GM12878 (cell line): Measurements from ENCODE around the gene OLA1. TPM values are rescaled to one million over a fixed set of nuclear protein-coding genes. Genes with fewer than 3 reads are reported as not detected.

Experiments used
- ATAC-seq: fragments of 200-7000 bp; cut with Tn5 transposase; 3 replicates; pipeline ENCODE4 v1.9.1; 2020; ENCODE audit warnings: mild to moderate bottlenecking, moderate library complexity
- BruUV-seq: library from RNA; stranded (reverse); fragments of 400-500 nt; replicated peaks from 2 replicates; lab custom pipeline; 2021; lab: Mats Ljungman, UMichigan
- CTCF ChIA-PET: fragments of 300-600 bp; sonication (Branson Sonifier 250); formaldehyde crosslinking; extraction: SDS; loops from one replicate; lab custom pipeline; 2021; ENCODE audit warnings: inconsistent platforms; lab: Yijun Ruan, JAX
- POLR2A ChIA-PET: fragments of 350-600 bp; formaldehyde crosslinking; extraction: SDS; loops from one replicate; lab custom pipeline; 2021; ENCODE audit warnings: inconsistent platforms; lab: Charles Lee
- RAD21 ChIA-PET: fragments of 300-600 bp; sonication (Branson Sonifier 250); formaldehyde crosslinking; loops from one replicate; lab custom pipeline; 2023; ENCODE audit warnings: antibody characterized with exemption; ENCODE audit not compliant: unreplicated experiment; lab: Charles Lee
- SMC1A ChIA-PET: fragments of 300-600 bp; sonication (Branson Sonifier 250); formaldehyde crosslinking; loops from one replicate; lab custom pipeline; 2023; ENCODE audit not compliant: unreplicated experiment, uncharacterized antibody; lab: Charles Lee
- DNase-seq: peaks from one replicate; pipeline ENCODE4 v3.0.0-alpha.2; 2011; ENCODE audit warnings: low read depth, low spot score
- FAIRE-seq: peaks from 3 replicates; lab custom pipeline; 2011; peaks lifted over from hg19 to GRCh38; lab: Jason Lieb, UNC
- H2AFZ ChIP-seq: 2 replicates; pipeline ENCODE4 v1.6.0; 2011; ENCODE audit warnings: low read depth, low read length, control low read depth; ENCODE audit not compliant: control insufficient read depth
- H3K27ac ChIP-seq: 2 replicates; pipeline ENCODE4 v1.5.1; 2011; ENCODE audit warnings: control low read depth; ENCODE audit not compliant: control insufficient read depth, insufficient read depth
- H3K27me3 ChIP-seq, 2 experiments: replicated peaks in 1 of 2; 2 replicates each; pipeline versions ENCODE4 v1.6.0 to v1.6.1; 2011; ENCODE audit warnings: low read length in 1 of 2; ENCODE audit not compliant: control insufficient read depth in 2 of 2, insufficient read depth in 2 of 2
- H3K36me3 ChIP-seq, 2 experiments: 2 replicates each; pipeline ENCODE4 v1.5.1; 2011; ENCODE audit warnings: low read length in 1 of 2; ENCODE audit not compliant: control insufficient read depth in 2 of 2, insufficient read depth in 2 of 2
- H3K4me1 ChIP-seq: 2 replicates; pipeline ENCODE4 v1.6.1; 2011; ENCODE audit warnings: mild to moderate bottlenecking, low read length, moderate library complexity, mixed read lengths; ENCODE audit not compliant: control insufficient read depth, insufficient read depth
- H3K4me2 ChIP-seq: 2 replicates; pipeline ENCODE4 v1.6.0; 2011; ENCODE audit warnings: control low read depth; ENCODE audit not compliant: control insufficient read depth, insufficient read depth
- H3K4me3 ChIP-seq: fragments of 200-600 bp; sonication (generic); 2 replicates; pipeline ENCODE4 v1.5.1; 2016
- H3K79me2 ChIP-seq: 2 replicates; pipeline ENCODE4 v1.6.0; 2011; ENCODE audit warnings: low read length; ENCODE audit not compliant: control insufficient read depth, insufficient read depth
- H3K9ac ChIP-seq: 2 replicates; pipeline ENCODE4 v1.8.0; 2011; ENCODE audit warnings: low read length, control low read depth, mixed read lengths; ENCODE audit not compliant: control insufficient read depth, insufficient read depth
- H3K9me3 ChIP-seq: replicated peaks from 3 replicates; pipeline ENCODE4 v1.5.1; 2011; ENCODE audit warnings: mild to moderate bottlenecking, low read length; ENCODE audit not compliant: control insufficient read depth, insufficient read depth
- H4K20me1 ChIP-seq: 2 replicates; pipeline ENCODE4 v1.6.0; 2011; ENCODE audit not compliant: control insufficient read depth, insufficient read depth
- CREM ChIP-seq: IDR thresholded peaks from 2 replicates; pipeline ENCODE4 v1.6.1; 2014; ENCODE audit warnings: antibody characterized with exemption, low read depth
- ESRRA ChIP-seq: IDR thresholded peaks from 2 replicates; pipeline ENCODE4 v1.6.1; 2012; ENCODE audit warnings: mild to moderate bottlenecking, low read length, improper control_type of control experiment
- ETV6 ChIP-seq, 2 experiments: fragments of 450-650 bp in 1 of 2; IDR thresholded peaks in 1 of 2; conservative IDR thresholded peaks in 1 of 2; 2 replicates each; pipeline ENCODE4 v1.6.1; 2014; ENCODE audit warnings: antibody characterized with exemption in 1 of 2, borderline replicate concordance in 1 of 2, low read depth in 1 of 2, mild to moderate bottlenecking in 1 of 2, moderate library complexity in 1 of 2
- IRF4 ChIP-seq: IDR thresholded peaks from 2 replicates; pipeline ENCODE4 v1.6.1; 2011; ENCODE audit warnings: low read depth, low read length
- IRF5 ChIP-seq: fragments of 450-650 bp; IDR thresholded peaks from 2 replicates; pipeline ENCODE4 v1.6.1; 2017; ENCODE audit warnings: borderline replicate concordance
- MTA3 ChIP-seq: IDR thresholded peaks from 2 replicates; pipeline ENCODE4 v1.6.1; 2012; ENCODE audit warnings: low read length, inconsistent platforms, borderline replicate concordance
- NBN ChIP-seq: fragments of 450-650 bp; IDR thresholded peaks from 2 replicates; pipeline ENCODE4 v1.6.1; 2016
- NFIC ChIP-seq: IDR thresholded peaks from 2 replicates; pipeline ENCODE4 v1.6.1; 2012; ENCODE audit warnings: low read depth, mild to moderate bottlenecking, inconsistent platforms, low read length, moderate library complexity
- PKNOX1 ChIP-seq: fragments of 450-650 bp; IDR thresholded peaks from 2 replicates; pipeline ENCODE4 v1.6.1; 2016; ENCODE audit warnings: mild to moderate bottlenecking
- SMAD1 ChIP-seq: fragments of 450-650 bp; IDR thresholded peaks from 2 replicates; pipeline ENCODE4 v1.6.1; 2018; ENCODE audit warnings: mild to moderate bottlenecking, low read depth; ENCODE audit not compliant: partially characterized antibody
- SMARCA5 ChIP-seq: fragments of 450-650 bp; IDR thresholded peaks from 2 replicates; pipeline ENCODE4 v1.6.1; 2017; ENCODE audit warnings: mild to moderate bottlenecking
- SPI1 ChIP-seq: IDR thresholded peaks from 2 replicates; pipeline ENCODE4 v1.6.1; 2011; ENCODE audit warnings: low read depth, mild to moderate bottlenecking, low read length, moderate library complexity, borderline replicate concordance; ENCODE audit not compliant: insufficient read depth
- ZNF274 ChIP-seq: IDR thresholded peaks from one replicate; pipeline ENCODE4 v1.8.0; 2011; ENCODE audit not compliant: insufficient read length, insufficient read depth
- ZSCAN29 ChIP-seq: fragments of 450-650 bp; IDR thresholded peaks from 2 replicates; pipeline ENCODE4 v1.6.1; 2017; ENCODE audit warnings: mild to moderate bottlenecking, moderate library complexity
- WGBS: methylation state at CpG from one replicate; pipeline ENCODE4 v1.1.6; 2016; ENCODE audit warnings: low lambda C conversion rate; ENCODE audit not compliant: insufficient replicate concordance, insufficient coverage; ENCODE audit errors: missing lambda C conversion rate; 5-methylcytosine and 5-hydroxymethylcytosine counted together
- in situ Hi-C: fragments of 300-500 bp; cut with MboI; formaldehyde crosslinking; loops from 9 replicates; pipeline ENCODE4 v1.14.3; 2018; ENCODE audit warnings: mixed read lengths
- intact Hi-C: fragments of 100-400 bp; cut with micrococcal nuclease; formaldehyde crosslinking; loops from one replicate; pipeline ENCODE4 v1.14.2; 2022; ENCODE audit not compliant: unreplicated experiment
- polyA plus RNA-seq, 11 experiments: library from polyadenylated mRNA; depleted of rRNA in 4 of 11; unstranded in 6 of 11; stranded (reverse) in 5 of 11; fragments of >200 nt; fragmentation: Nextera tagmentation in 4 of 11; fragmentation: Illumina TruSeq in 1 of 11; extraction: Ambion mirVana in 4 of 11; extraction: Trizol in 1 of 11; gene quantifications; 1 replicate in 1 of 11; 2 replicates in 10 of 11; pipeline versions ENCODE4 v1.2.1 to v1.2.3, GENCODE V29; 2011 to 2016; ENCODE audit warnings: inconsistent platforms in 2 of 11, missing spikeins in 2 of 11, low read depth in 1 of 11
- total RNA-seq, 4 experiments: library from RNA; depleted of rRNA in 3 of 4; stranded (reverse); fragments of >200 nt in 3 of 4; fragmentation: Illumina TruSeq in 1 of 4; extraction: Trizol in 1 of 4; gene quantifications; 2 replicates each; pipeline versions ENCODE4 v1.2.1 to v1.2.3, GENCODE V29; 2013 to 2021
- TF ChIP-seq, protein P1 (sequence below): IDR thresholded peaks from 2 replicates; pipeline ENCODE4 v1.6.1; 2012; ENCODE audit warnings: improper control_type of control experiment, low read depth, low read length; ENCODE audit not compliant: insufficient replicate concordance
- TF ChIP-seq, protein P2 (sequence below): IDR thresholded peaks from 2 replicates; pipeline ENCODE4 v1.6.1; 2011; ENCODE audit warnings: mild to moderate bottlenecking, low read depth, low read length, moderate library complexity; ENCODE audit not compliant: insufficient replicate concordance

The OLA1 gene
- total and polyA plus RNA-seq, 10 of the 15 experiments (the other 5 are each of a cell fraction or from before 2014, with no cell fraction given), result 107 to 238 (median 142) TPM

DNA sequence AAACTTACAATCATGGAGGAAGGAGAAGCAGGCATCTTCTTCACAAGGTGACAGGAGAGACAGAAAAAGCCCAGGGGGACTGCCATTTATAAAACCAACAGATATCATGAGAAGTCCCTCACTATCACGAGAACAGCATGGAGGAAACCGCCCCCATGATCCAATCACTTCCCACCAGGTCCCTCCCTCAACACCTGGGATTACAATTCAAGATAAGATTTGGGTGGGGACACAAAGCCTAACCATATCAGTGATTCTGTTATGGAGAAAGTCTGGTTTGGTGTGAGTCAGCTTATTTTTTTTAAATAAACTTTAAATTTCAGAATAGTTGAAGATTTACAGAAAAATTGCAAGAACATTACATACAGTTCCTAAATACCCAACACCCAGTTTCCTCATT is 198.4 kb downstream of the OLA1 start:
- no peaks in the 10 kb centered on the region for H4K20me1 ChIP-seq
- ChIA-PET RAD21 (no interaction called here), SMC1A (no interaction called here), POLR2A (no interaction called here), CTCF (no interaction called here)
- 30% methylated on average over 2 of the region's 2 CpGs for WGBS
- no peak for ATAC-seq
- no peak for FAIRE-seq
- H3K4me1 ChIP-seq, result no peaks in the 10 kb centered on the region
- H3K27ac ChIP-seq, result no peak overlapping the region
- no peak for DNase-seq
- intact Hi-C loops, result loop anchor here (10.0 kb wide), 1 partner anchor 295 kb away; no protein-coding TSS in a partner anchor
- no peaks in the 10 kb centered on the region for H3K79me2 ChIP-seq
- no peak overlapping the region for H3K4me3 ChIP-seq
- H3K27me3 ChIP-seq, result no peaks in the 10 kb centered on the region; a peak in 2 of 4 replicates
- no peaks in the 10 kb centered on the region for H3K36me3 ChIP-seq
- H3K4me2 ChIP-seq, result no peak overlapping the region
- no peak overlapping the region for H3K9ac ChIP-seq
- no peaks in the 10 kb centered on the region; the same call in 1 of the 3 replicates for H3K9me3 ChIP-seq
- in situ Hi-C loops, result loop anchor here (10.0 kb wide), 1 partner anchor 645 kb away; no protein-coding TSS in a partner anchor
- no peak overlapping the region for H2AFZ ChIP-seq
- no TSS peak for BruUV-seq
- TF ChIP-seq MTA3 (no peak), NFIC (no peak), ZSCAN29 (no peak), PKNOX1 (no peak), SMAD1 (no peak), ESRRA (no peak), CREM (no peak), IRF5 (no peak), SMARCA5 (no peak), ZNF274 (no peak), ETV6 (conservative IDR thresholded peaks at IDR 0.05 in 1 of 2, IDR thresholded peaks at IDR 0.05 in 1 of 2; ENCODE audit: borderline replicate concordance in 1 of 2, low read depth in 1 of 2) (no peak), SPI1 (no peak), NBN (no peak), IRF4 (no peak)
- TF ChIP-seq, protein P1, sequence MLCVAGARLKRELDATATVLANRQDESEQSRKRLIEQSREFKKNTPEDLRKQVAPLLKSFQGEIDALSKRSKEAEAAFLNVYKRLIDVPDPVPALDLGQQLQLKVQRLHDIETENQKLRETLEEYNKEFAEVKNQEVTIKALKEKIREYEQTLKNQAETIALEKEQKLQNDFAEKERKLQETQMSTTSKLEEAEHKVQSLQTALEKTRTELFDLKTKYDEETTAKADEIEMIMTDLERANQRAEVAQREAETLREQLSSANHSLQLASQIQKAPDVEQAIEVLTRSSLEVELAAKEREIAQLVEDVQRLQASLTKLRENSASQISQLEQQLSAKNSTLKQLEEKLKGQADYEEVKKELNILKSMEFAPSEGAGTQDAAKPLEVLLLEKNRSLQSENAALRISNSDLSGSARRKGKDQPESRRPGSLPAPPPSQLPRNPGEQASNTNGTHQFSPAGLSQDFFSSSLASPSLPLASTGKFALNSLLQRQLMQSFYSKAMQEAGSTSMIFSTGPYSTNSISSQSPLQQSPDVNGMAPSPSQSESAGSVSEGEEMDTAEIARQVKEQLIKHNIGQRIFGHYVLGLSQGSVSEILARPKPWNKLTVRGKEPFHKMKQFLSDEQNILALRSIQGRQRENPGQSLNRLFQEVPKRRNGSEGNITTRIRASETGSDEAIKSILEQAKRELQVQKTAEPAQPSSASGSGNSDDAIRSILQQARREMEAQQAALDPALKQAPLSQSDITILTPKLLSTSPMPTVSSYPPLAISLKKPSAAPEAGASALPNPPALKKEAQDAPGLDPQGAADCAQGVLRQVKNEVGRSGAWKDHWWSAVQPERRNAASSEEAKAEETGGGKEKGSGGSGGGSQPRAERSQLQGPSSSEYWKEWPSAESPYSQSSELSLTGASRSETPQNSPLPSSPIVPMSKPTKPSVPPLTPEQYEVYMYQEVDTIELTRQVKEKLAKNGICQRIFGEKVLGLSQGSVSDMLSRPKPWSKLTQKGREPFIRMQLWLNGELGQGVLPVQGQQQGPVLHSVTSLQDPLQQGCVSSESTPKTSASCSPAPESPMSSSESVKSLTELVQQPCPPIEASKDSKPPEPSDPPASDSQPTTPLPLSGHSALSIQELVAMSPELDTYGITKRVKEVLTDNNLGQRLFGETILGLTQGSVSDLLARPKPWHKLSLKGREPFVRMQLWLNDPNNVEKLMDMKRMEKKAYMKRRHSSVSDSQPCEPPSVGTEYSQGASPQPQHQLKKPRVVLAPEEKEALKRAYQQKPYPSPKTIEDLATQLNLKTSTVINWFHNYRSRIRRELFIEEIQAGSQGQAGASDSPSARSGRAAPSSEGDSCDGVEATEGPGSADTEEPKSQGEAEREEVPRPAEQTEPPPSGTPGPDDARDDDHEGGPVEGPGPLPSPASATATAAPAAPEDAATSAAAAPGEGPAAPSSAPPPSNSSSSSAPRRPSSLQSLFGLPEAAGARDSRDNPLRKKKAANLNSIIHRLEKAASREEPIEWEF, result no peak
- TF ChIP-seq, protein P2, sequence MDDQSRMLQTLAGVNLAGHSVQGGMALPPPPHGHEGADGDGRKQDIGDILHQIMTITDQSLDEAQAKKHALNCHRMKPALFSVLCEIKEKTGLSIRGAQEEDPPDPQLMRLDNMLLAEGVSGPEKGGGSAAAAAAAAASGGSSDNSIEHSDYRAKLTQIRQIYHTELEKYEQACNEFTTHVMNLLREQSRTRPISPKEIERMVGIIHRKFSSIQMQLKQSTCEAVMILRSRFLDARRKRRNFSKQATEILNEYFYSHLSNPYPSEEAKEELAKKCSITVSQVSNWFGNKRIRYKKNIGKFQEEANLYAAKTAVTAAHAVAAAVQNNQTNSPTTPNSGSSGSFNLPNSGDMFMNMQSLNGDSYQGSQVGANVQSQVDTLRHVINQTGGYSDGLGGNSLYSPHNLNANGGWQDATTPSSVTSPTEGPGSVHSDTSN, result no peak
